HepG2 (cell line): Measurements from ENCODE around the gene DOK4. TPM values are rescaled to one million over a fixed set of nuclear protein-coding genes. Genes with fewer than 3 reads are reported as not detected.

Source experiments
- ARHGAP35 ChIP-seq: sonication (generic); formaldehyde crosslinking; IDR thresholded peaks from 2 replicates; pipeline ENCODE4 v1.9.0; 2022; ENCODE audit warnings: mild to moderate bottlenecking, inconsistent platforms, moderate library complexity, missing genetic modification reagents, borderline replicate concordance
- ATM ChIP-seq: fragments of 450-650 bp; IDR thresholded peaks from 2 replicates; pipeline ENCODE4 v1.7.1; 2017; ENCODE audit warnings: mild to moderate bottlenecking, borderline replicate concordance
- GABPB1 ChIP-seq: IDR thresholded peaks from 2 replicates; pipeline ENCODE4 v1.6.1; 2016; ENCODE audit warnings: mild to moderate bottlenecking, missing genetic modification reagents, moderate library complexity, missing compliant biosample characterization
- KAT2B ChIP-seq: fragments of 150-350 bp; IDR thresholded peaks from 2 replicates; pipeline ENCODE4 v1.6.1; 2014; ENCODE audit warnings: low read depth, low read length, borderline replicate concordance
- KLF13 ChIP-seq: sonication (generic); formaldehyde crosslinking; IDR thresholded peaks from 2 replicates; pipeline ENCODE4 v1.4.0; 2020; ENCODE audit warnings: mild to moderate bottlenecking, missing genetic modification reagents
- KMT2A ChIP-seq: sonication (generic); formaldehyde crosslinking; IDR thresholded peaks from 2 replicates; pipeline ENCODE4 v1.4.0; 2020; ENCODE audit warnings: missing genetic modification reagents
- NAIF1 ChIP-seq: sonication (generic); formaldehyde crosslinking; IDR thresholded peaks from 2 replicates; pipeline ENCODE4 v1.5.0; 2020; ENCODE audit warnings: mild to moderate bottlenecking, missing genetic modification reagents, borderline replicate concordance
- NKX3-1 ChIP-seq: sonication (generic); formaldehyde crosslinking; IDR thresholded peaks from 2 replicates; pipeline ENCODE4 v1.5.0; 2020; ENCODE audit warnings: missing genetic modification reagents
- PCBP1 ChIP-seq: fragments of 200-400 bp; formaldehyde crosslinking; IDR thresholded peaks from 2 replicates; pipeline ENCODE4 v1.6.1; 2017; ENCODE audit warnings: mild to moderate bottlenecking, low read depth, low read length, borderline replicate concordance
- ZBTB20 ChIP-seq: sonication (generic); formaldehyde crosslinking; IDR thresholded peaks from 2 replicates; pipeline ENCODE4 v1.8.1; 2023; ENCODE audit warnings: missing genetic modification reagents, low read depth, mild to moderate bottlenecking, borderline replicate concordance
- ZNF329 ChIP-seq: sonication (generic); formaldehyde crosslinking; IDR thresholded peaks from 2 replicates; pipeline ENCODE4 v1.9.0; 2021; ENCODE audit warnings: low read depth, mild to moderate bottlenecking, missing genetic modification reagents
- ZNF430 ChIP-seq: sonication (generic); formaldehyde crosslinking; IDR thresholded peaks from 2 replicates; pipeline ENCODE4 v1.9.0; 2021; ENCODE audit warnings: mild to moderate bottlenecking, missing genetic modification reagents
- ZNF510 ChIP-seq: sonication (generic); formaldehyde crosslinking; IDR thresholded peaks from 2 replicates; pipeline ENCODE4 v1.4.0; 2020; ENCODE audit warnings: low read depth, mild to moderate bottlenecking, missing genetic modification reagents
- ZNF792 ChIP-seq: IDR thresholded peaks from 2 replicates; pipeline ENCODE4 v1.6.1; 2016
- ZNF891 ChIP-seq: sonication (generic); formaldehyde crosslinking; IDR thresholded peaks from 2 replicates; pipeline ENCODE4 v1.5.0; 2020; ENCODE audit warnings: mild to moderate bottlenecking, missing genetic modification reagents
- polyA plus RNA-seq, 8 experiments: library from polyadenylated mRNA; depleted of rRNA in 3 of 8; stranded (reverse) in 7 of 8; unstranded in 1 of 8; fragments of >200 nt; fragmentation: Illumina TruSeq in 4 of 8; extraction: Trizol in 4 of 8; gene quantifications; 2 replicates each; pipeline versions ENCODE4 v1.2.1 to v1.2.3, GENCODE V29; 2011 to 2016; ENCODE audit warnings: low read depth in 4 of 8, missing spikeins in 1 of 8, mixed read lengths in 1 of 8; ENCODE audit not compliant: insufficient read depth in 1 of 8
- total RNA-seq, 5 experiments: library from RNA; depleted of rRNA; stranded (reverse); fragments of >200 nt; fragmentation: Illumina TruSeq; extraction: Trizol; gene quantifications; 2 replicates each; pipeline ENCODE4 v1.2.3, GENCODE V29; 2016; ENCODE audit warnings: low read depth in 1 of 5
- TF ChIP-seq, protein P1 (sequence below): sonication (generic); formaldehyde crosslinking; IDR thresholded peaks from 2 replicates; pipeline ENCODE4 v1.8.0; 2022; ENCODE audit warnings: low read depth, missing genetic modification reagents
- TF ChIP-seq, protein P2 (sequence below): IDR thresholded peaks from 2 replicates; pipeline ENCODE4 v1.6.1; 2016; ENCODE audit warnings: mild to moderate bottlenecking, missing biosample characterization, missing genetic modification reagents
- TF ChIP-seq, protein P3 (sequence below): IDR thresholded peaks from 2 replicates; pipeline ENCODE4 v1.6.1; 2016; ENCODE audit warnings: mild to moderate bottlenecking
- TF ChIP-seq, protein P4 (sequence below): sonication (generic); formaldehyde crosslinking; IDR thresholded peaks from 2 replicates; pipeline ENCODE4 v1.8.0; 2022; ENCODE audit warnings: mild to moderate bottlenecking, missing genetic modification reagents, moderate library complexity
- TF ChIP-seq, protein P5 (sequence below): sonication (generic); formaldehyde crosslinking; IDR thresholded peaks from 2 replicates; pipeline ENCODE4 v1.5.1; 2020; ENCODE audit warnings: missing genetic modification reagents, mild to moderate bottlenecking, borderline replicate concordance
- TF ChIP-seq, protein P6 (sequence below): sonication (generic); formaldehyde crosslinking; IDR thresholded peaks from 2 replicates; pipeline ENCODE4 v1.8.0; 2022; ENCODE audit warnings: missing genetic modification reagents, low read depth, mild to moderate bottlenecking, borderline replicate concordance

The DOK4 gene
- total and polyA plus RNA-seq, 2 of the 13 experiments (the other 11 are each of a cell fraction or from before 2014, with no cell fraction given) = 52.7 to 70.0 TPM

DNA sequence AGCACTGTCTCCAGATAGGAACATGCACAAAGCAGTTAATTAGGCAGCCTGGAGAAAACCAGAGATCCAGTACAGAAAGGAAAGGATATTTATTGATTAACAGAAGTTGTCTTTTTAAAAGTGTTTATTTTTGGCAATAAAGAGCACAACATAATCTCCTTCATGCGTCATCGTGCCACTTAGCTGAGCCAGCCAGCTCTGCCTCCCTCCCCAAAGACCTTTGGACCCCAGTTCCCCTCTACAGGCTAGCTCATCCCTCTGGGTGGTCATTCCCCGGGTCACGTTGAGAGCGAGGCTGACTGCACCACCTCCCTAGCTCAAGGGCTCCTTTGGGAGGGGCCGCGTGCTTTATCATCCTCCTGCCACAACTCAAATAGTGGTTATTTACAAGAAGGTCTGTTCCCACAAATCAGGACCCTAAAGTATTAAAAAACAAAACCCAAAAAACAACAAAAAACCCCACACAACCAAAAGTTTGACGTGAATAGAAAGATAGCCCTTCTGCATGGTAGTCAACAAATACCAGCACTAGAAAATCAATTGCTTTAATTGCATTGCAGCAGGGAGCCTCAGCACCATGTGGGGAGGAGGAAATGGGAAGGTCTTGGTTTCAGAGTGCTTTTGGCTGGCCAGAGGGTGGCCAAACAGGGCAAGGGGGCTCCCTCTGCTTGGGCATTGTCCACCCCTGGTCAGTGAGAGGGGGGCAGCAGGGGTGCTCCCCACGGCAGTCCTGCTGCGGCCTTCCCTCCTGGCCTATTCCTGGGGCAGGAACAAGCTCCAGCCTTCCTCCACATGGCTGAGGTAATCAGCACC, 14.2 kb downstream of the DOK4 start (continued):
- TF ChIP-seq, protein P1, sequence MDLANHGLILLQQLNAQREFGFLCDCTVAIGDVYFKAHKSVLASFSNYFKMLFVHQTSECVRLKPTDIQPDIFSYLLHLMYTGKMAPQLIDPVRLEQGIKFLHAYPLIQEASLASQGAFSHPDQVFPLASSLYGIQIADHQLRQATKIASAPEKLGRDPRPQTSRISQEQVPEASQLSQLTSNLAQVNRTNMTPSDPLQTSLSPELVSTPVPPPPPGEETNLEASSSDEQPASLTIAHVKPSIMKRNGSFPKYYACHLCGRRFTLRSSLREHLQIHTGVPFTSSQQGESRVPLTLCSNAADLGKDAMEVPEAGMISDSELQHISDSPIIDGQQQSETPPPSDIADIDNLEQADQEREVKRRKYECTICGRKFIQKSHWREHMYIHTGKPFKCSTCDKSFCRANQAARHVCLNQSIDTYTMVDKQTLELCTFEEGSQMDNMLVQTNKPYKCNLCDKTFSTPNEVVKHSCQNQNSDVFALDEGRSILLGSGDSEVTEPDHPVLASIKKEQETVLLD (CRISPR knock-in tag) = no peak
- TF ChIP-seq ZNF510 (no peak), NAIF1 (CRISPR knock-in tag) (no peak; the same call in 1 of the 2 replicates), KAT2B (no peak), NKX3-1 (CRISPR knock-in tag) (0 out of 2 replicates have a peak, but pooled peaks have one; percentile 70), ZBTB20 (CRISPR knock-in tag) (peak; percentile 47; the same call in 1 of the 2 replicates), ZNF329 (CRISPR knock-in tag) (no peak), ZNF430 (CRISPR knock-in tag) (peak; percentile 43; the same call in 1 of the 2 replicates), GABPB1 (no peak; the same call in 1 of the 2 replicates), ARHGAP35 (CRISPR knock-in tag) (no peak), ZNF891 (CRISPR knock-in tag) (no peak), PCBP1 (no peak), ZNF792 (CRISPR knock-in tag) (peak; percentile 76; the same call in 1 of the 2 replicates), KMT2A (CRISPR knock-in tag) (0 out of 2 replicates have a peak, but pooled peaks have one; percentile 11), KLF13 (CRISPR knock-in tag) (no peak), ATM (no peak)
- TF ChIP-seq, protein P2, sequence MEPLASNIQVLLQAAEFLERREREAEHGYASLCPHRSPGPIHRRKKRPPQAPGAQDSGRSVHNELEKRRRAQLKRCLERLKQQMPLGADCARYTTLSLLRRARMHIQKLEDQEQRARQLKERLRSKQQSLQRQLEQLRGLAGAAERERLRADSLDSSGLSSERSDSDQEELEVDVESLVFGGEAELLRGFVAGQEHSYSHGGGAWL (CRISPR knock-in tag) = no peak
- TF ChIP-seq, protein P3, sequence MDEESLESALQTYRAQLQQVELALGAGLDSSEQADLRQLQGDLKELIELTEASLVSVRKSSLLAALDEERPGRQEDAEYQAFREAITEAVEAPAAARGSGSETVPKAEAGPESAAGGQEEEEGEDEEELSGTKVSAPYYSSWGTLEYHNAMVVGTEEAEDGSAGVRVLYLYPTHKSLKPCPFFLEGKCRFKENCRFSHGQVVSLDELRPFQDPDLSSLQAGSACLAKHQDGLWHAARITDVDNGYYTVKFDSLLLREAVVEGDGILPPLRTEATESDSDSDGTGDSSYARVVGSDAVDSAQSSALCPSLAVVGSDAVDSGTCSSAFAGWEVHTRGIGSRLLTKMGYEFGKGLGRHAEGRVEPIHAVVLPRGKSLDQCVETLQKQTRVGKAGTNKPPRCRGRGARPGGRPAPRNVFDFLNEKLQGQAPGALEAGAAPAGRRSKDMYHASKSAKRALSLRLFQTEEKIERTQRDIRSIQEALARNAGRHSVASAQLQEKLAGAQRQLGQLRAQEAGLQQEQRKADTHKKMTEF (CRISPR knock-in tag) = peak; percentile 75
- TF ChIP-seq, protein P4, sequence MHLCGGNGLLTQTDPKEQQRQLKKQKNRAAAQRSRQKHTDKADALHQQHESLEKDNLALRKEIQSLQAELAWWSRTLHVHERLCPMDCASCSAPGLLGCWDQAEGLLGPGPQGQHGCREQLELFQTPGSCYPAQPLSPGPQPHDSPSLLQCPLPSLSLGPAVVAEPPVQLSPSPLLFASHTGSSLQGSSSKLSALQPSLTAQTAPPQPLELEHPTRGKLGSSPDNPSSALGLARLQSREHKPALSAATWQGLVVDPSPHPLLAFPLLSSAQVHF (CRISPR knock-in tag) = peak; percentile 57; the same call in 1 of the 2 replicates
- TF ChIP-seq, protein P5, sequence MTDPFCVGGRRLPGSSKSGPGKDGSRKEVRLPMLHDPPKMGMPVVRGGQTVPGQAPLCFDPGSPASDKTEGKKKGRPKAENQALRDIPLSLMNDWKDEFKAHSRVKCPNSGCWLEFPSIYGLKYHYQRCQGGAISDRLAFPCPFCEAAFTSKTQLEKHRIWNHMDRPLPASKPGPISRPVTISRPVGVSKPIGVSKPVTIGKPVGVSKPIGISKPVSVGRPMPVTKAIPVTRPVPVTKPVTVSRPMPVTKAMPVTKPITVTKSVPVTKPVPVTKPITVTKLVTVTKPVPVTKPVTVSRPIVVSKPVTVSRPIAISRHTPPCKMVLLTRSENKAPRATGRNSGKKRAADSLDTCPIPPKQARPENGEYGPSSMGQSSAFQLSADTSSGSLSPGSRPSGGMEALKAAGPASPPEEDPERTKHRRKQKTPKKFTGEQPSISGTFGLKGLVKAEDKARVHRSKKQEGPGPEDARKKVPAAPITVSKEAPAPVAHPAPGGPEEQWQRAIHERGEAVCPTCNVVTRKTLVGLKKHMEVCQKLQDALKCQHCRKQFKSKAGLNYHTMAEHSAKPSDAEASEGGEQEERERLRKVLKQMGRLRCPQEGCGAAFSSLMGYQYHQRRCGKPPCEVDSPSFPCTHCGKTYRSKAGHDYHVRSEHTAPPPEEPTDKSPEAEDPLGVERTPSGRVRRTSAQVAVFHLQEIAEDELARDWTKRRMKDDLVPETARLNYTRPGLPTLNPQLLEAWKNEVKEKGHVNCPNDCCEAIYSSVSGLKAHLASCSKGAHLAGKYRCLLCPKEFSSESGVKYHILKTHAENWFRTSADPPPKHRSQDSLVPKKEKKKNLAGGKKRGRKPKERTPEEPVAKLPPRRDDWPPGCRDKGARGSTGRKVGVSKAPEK (CRISPR knock-in tag) = no peak
- TF ChIP-seq, protein P6, sequence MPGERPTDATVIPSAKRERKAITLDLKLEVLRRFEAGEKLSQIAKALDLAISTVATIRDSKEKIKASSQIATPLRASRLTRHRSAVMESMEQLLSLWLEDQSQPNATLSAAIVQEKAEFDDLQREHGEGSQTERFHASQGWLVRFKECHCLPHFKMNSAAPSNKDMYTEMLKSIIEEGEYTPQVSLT = no peak
